Transverse colon (tissue), 4 donors: Measurements from ENCODE around the gene RAB36. TPM values are rescaled to one million over a fixed set of nuclear protein-coding genes. Genes with fewer than 3 reads are reported as not detected.

Source experiments
- DNase-seq: peaks from one replicate; pipeline ENCODE4 v3.0.0-alpha.2; 2019
- H3K27ac ChIP-seq, 4 donors: fragments of 200-600 bp; sonication (generic); 2 replicates each; pipeline ENCODE4 v1.5.1; 2016 to 2018; ENCODE audit warnings: inconsistent platforms in 4 of 4
- H3K27me3 ChIP-seq: fragments of 200-600 bp; sonication (generic); 2 replicates; pipeline ENCODE4 v1.5.1; 2017; ENCODE audit warnings: inconsistent platforms
- H3K36me3 ChIP-seq, 4 donors: fragments of 200-600 bp; sonication (generic); 2 replicates each; pipeline ENCODE4 v1.5.1; 2017 to 2019; ENCODE audit warnings: inconsistent platforms in 4 of 4
- H3K4me1 ChIP-seq, 4 donors: fragments of 200-600 bp; sonication (generic); 2 replicates each; pipeline ENCODE4 v1.5.1; 2017 to 2020; ENCODE audit warnings: inconsistent platforms in 4 of 4
- H3K4me3 ChIP-seq, 4 donors: fragments of 200-600 bp; sonication (generic); 1 replicate in 1 of 4; 2 replicates in 3 of 4; pipeline versions ENCODE4 v1.5.1 to v1.6.1; 2017 to 2019; ENCODE audit warnings: inconsistent platforms in 4 of 4
- H3K9me3 ChIP-seq, 2 donors: fragments of 200-600 bp; sonication (generic); 2 replicates each; pipeline ENCODE4 v1.5.1; 2017 to 2019; ENCODE audit warnings: inconsistent platforms in 2 of 2
- CTCF ChIP-seq, 5 experiments: fragments of 200-600 bp in 3 of 5; fragments of 450-650 bp in 2 of 5; sonication (generic) in 3 of 5; IDR thresholded peaks; 1 replicate in 2 of 5; 2 replicates in 3 of 5; pipeline ENCODE4 v1.5.1; 2016 to 2017; ENCODE audit warnings: antibody characterized with exemption in 5 of 5, inconsistent platforms in 3 of 5, mild to moderate bottlenecking in 2 of 5, moderate library complexity in 1 of 5
- EP300 ChIP-seq: sonication (generic); formaldehyde crosslinking; IDR thresholded peaks from one replicate; pipeline ENCODE4 v1.6.1; 2017; ENCODE audit warnings: antibody characterized with exemption, low read depth
- POLR2A ChIP-seq: fragments of 450-650 bp; IDR thresholded peaks from one replicate; pipeline ENCODE4 v1.6.1; 2016; ENCODE audit warnings: antibody characterized with exemption, mild to moderate bottlenecking, moderate library complexity
- POLR2AphosphoS5 ChIP-seq, 3 donors: sonication (generic); formaldehyde crosslinking; IDR thresholded peaks; one replicate each; pipeline ENCODE4 v1.6.1; 2016; ENCODE audit warnings: antibody characterized with exemption in 3 of 3
- WGBS, 2 donors: methylation state at CpG; one replicate each; pipeline ENCODE4 v1.1.5; 2018; ENCODE audit warnings: low coverage in 1 of 2; 5-methylcytosine and 5-hydroxymethylcytosine counted together
- in situ Hi-C, 4 donors: fragments of 200-750 bp; cut with MboI; loops; one replicate each; pipeline versions ENCODE4 v1.15.0 to v1.15.1; 2017; ENCODE audit warnings: low sequenced_read_pairs in 3 of 4, low pct_ligation_motif_present in 1 of 4, low pct_unique_long_range_greater_than_20kb in 1 of 4
- intact Hi-C: fragments of 100-400 bp; cut with DNase I; formaldehyde crosslinking; loops from one replicate; pipeline ENCODE4 v1.15.1; 2023; ENCODE audit warnings: low total_unique reads
- total RNA-seq, 4 donors: library from RNA; depleted of rRNA; stranded (reverse); fragments of >200 nt; gene quantifications; one replicate each; pipeline ENCODE4 v1.1.0, GENCODE V29; 2016

RAB36 gene
- total RNA-seq, 4 donors from 2014 or later, result 0.37 to 1.1 (median 0.82) TPM; not detected in 1

GRCh38 chr22:23142546-23143105, 2.7 kb upstream of the RAB36 start:
- intact Hi-C loops, result no loop called here
- Histone ChIP-seq H3K27me3 (no peaks in the 10 kb centered on the region), H3K36me3 (no peaks in the 10 kb centered on the region), H3K9me3 (no peaks in the 10 kb centered on the region), H3K4me3 (peak overlapping the region in 1 of 4 donors; percentile 43), H3K4me1 (peaks cover 21 to 52% (median 32%) of the 10 kb centered on the region in 4 donors), H3K27ac (peak overlapping the region; percentile 85 to 90 (median 88))
- TF ChIP-seq EP300, result no peak
- TF ChIP-seq POLR2AphosphoS5 (IDR thresholded peaks at IDR 0.05), result no peak
- TF ChIP-seq CTCF (IDR thresholded peaks at IDR 0.05), result no peak
- no peak for TF ChIP-seq POLR2A
- in situ Hi-C loops, result no loop called here
- DNase-seq, result no peak
- WGBS, 2 donors, result 80 to 84% methylated on average over 2 to 9 of the region's 9 CpGs

GRCh38 chr22:23143119-23143518, 2.2 kb upstream of the RAB36 start:
- in situ Hi-C loops, result no loop called here
- peaks cover 18 to 54% (median 32%) of the 10 kb centered on the region in 4 donors for H3K4me1 ChIP-seq
- TF ChIP-seq POLR2AphosphoS5 (IDR thresholded peaks at IDR 0.05) (no peak), POLR2A (no peak)

GRCh38 chr22:23144432-23144831, 845 bp upstream of the RAB36 start:
- TF ChIP-seq CTCF (IDR thresholded peaks at IDR 0.05), result no peak
- TF ChIP-seq POLR2A, result no peak
- no peak for TF ChIP-seq POLR2AphosphoS5 (IDR thresholded peaks at IDR 0.05)
- no peak for TF ChIP-seq EP300
- Histone ChIP-seq H3K4me3 (peak overlapping the region in 2 of 4 donors; percentile 35 to 44), H3K27me3 (no peaks in the 10 kb centered on the region), H3K9me3 (no peaks in the 10 kb centered on the region), H3K27ac (peak overlapping the region; percentile 71 to 85 (median 80)), H3K36me3 (no peaks in the 10 kb centered on the region), H3K4me1 (peaks cover 16 to 45% (median 32%) of the 10 kb centered on the region in 4 donors)
- WGBS, 2 donors, result 78 to 88% methylated on average over 3 to 4 of the region's 4 CpGs
- DNase-seq, result no peak
- intact Hi-C loops, result no loop called here
- in situ Hi-C loops, result no loop called here

More at GRCh38 chr22:23143119-23143518, 2.2 kb upstream of the RAB36 start:
- DNase-seq, result no peak
- no peaks in the 10 kb centered on the region for H3K9me3 ChIP-seq
- WGBS, 2 donors, result 100% methylated on average over 1 of the region's 1 CpG; no CpG with 5 or more reads in 1 of the 2 donors
- H3K4me3 ChIP-seq, result no peak overlapping the region
- intact Hi-C loops, result no loop called here
- peak overlapping the region in 3 of 4 donors; percentile 88 to 90 (median 88) for H3K27ac ChIP-seq
- no peaks in the 10 kb centered on the region for H3K36me3 ChIP-seq
- no peaks in the 10 kb centered on the region for H3K27me3 ChIP-seq

- 71% methylated on average over 2 of the region's 2 CpGs; no CpG with 5 or more reads in 1 of the 2 donors for WGBS, 2 donors
- Histone ChIP-seq H3K36me3 (no peaks in the 10 kb centered on the region), H3K9me3 (no peaks in the 10 kb centered on the region), H3K27ac (peak overlapping the region; percentile 71 to 85 (median 80)), H3K27me3 (no peaks in the 10 kb centered on the region), H3K4me1 (peaks cover 16 to 45% (median 32%) of the 10 kb centered on the region in 4 donors), H3K4me3 (peak overlapping the region in 3 of 4 donors; percentile 21 to 44 (median 35))
- TF ChIP-seq CTCF (IDR thresholded peaks at IDR 0.05), result no peak
- TF ChIP-seq POLR2A, result no peak
- TF ChIP-seq POLR2AphosphoS5 (IDR thresholded peaks at IDR 0.05), result no peak
- in situ Hi-C loops, result no loop called here
- DNase-seq, result no peak
- intact Hi-C loops, result no loop called here
These were observed 697 bp downstream of the RAB36 start for GRCh38 chr22:23145878-23146470.
